ENCODE measurements around the gene MAGI1. TPM values are rescaled to one million over a fixed set of nuclear protein-coding genes. Genes with fewer than 3 reads are reported as not detected.

Gene MAGI1
- total RNA-seq, 2 donors from 2014 or later: 37.5 to 51.6 TPM

DNA sequence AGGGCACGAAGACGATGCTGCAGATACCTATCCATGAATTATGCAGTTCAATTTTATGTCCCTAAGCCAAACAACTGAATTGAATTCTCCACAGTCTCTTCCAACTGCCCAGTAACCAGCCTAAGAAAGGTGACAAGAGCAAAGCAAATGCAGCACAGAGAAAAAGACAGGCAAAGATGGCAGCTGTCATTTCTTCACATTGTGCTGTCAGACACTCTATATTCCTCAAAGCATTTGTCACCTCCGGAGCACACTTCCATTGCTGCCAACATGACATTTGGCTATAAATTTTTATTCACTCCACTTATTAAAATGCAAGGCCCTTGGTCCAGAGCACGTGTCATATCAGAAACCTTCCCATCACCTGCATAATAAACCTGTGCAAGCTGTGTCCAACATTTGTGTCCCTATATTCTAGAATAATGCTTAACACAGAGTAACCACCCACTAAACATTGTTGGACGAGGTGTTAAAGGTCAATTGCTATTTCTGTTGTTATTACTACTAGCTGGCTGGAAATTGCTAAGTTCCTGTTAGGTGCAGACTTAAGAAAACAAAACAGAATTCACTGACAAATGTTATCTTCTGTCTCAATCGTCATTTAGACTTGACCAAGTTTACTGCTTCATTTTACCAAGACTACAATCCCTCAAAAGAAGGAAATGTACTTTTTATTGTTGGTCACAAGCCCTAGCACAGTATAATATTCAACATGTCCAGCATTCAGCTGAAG lies 89.7 kb downstream of the MAGI1 start:
- Histone ChIP-seq H3K4me1 (replicated peaks) (peaks cover 8% of the 10 kb centered on the region), H3K36me3 (no peaks in the 10 kb centered on the region), H3K9me3 (no peaks in the 10 kb centered on the region), H3K27ac (peak overlapping the region in 1 of 2 donors; percentile 37), H3K27me3 (replicated peaks; ENCODE audit: insufficient read depth) (no peaks in the 10 kb centered on the region), H3K4me3 (no peak overlapping the region)
- DNase-seq (ENCODE audit: low spot score): no peak
- intact Hi-C loops (cut with DNase I): no loop called here
- WGBS: 36% methylated on average over 6 of the region's 6 CpGs
- peak; percentile 13 for TF ChIP-seq POLR2AphosphoS5 (IDR thresholded peaks at IDR 0.05)
- TF ChIP-seq POLR2A (IDR thresholded peaks at IDR 0.05): no peak

DNA sequence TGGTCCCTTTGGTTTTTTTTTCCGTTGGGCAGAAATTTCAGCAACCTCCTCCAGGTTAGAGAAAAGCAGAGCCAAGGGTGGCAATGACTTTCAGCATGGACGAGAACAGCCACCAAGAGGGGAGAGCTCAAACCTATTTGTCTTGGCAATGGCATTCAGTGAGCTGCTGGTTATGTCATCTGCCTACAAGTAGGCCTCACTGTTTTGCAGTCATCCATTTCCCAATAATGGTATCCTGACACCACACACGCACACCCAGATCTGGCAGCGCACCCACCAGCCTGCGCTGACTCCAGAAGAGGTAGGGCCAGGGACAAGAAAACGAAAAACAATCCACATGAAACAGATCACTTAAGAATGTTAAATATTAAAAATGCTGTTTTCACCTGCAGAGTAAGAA lies 92.3 kb downstream of the MAGI1 start:
- H3K4me1 ChIP-seq (replicated peaks): peaks cover 8% of the 10 kb centered on the region
- H3K36me3 ChIP-seq: no peaks in the 10 kb centered on the region
- WGBS: 66% methylated on average over 6 of the region's 6 CpGs
- H3K27ac ChIP-seq: peak overlapping the region in 1 of 2 donors; percentile 6
- no peaks in the 10 kb centered on the region for H3K27me3 ChIP-seq (replicated peaks; ENCODE audit: insufficient read depth)
- no peak for TF ChIP-seq POLR2A (IDR thresholded peaks at IDR 0.05)
- TF ChIP-seq, protein P1, sequence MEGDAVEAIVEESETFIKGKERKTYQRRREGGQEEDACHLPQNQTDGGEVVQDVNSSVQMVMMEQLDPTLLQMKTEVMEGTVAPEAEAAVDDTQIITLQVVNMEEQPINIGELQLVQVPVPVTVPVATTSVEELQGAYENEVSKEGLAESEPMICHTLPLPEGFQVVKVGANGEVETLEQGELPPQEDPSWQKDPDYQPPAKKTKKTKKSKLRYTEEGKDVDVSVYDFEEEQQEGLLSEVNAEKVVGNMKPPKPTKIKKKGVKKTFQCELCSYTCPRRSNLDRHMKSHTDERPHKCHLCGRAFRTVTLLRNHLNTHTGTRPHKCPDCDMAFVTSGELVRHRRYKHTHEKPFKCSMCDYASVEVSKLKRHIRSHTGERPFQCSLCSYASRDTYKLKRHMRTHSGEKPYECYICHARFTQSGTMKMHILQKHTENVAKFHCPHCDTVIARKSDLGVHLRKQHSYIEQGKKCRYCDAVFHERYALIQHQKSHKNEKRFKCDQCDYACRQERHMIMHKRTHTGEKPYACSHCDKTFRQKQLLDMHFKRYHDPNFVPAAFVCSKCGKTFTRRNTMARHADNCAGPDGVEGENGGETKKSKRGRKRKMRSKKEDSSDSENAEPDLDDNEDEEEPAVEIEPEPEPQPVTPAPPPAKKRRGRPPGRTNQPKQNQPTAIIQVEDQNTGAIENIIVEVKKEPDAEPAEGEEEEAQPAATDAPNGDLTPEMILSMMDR (IDR thresholded peaks at IDR 0.05): no peak
- TF ChIP-seq POLR2AphosphoS5 (IDR thresholded peaks at IDR 0.05): peak; percentile 24
- DNase-seq (ENCODE audit: low spot score): no peak
- intact Hi-C loops (cut with DNase I): no loop called here
- no peaks in the 10 kb centered on the region for H3K9me3 ChIP-seq
- H3K4me3 ChIP-seq: no peak overlapping the region

DNA sequence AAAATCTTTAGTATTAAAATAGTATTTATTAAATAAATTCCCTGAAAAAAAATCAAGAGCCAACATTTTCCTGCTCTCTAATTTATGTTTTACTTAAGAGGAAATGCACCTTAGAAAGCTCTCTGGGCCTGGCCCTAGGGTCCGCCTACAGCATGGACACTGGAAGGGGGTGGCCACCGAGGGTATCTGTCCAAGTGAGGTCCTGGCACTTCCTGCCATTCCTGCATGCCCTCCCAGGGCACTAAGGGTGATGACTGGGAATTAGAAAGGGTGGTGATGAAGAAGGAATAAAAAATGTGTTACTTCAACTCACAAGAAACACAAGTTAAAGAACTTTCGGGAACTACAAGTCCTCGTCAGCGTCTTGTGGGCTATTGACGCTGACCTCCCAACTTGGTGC lies 92.8 kb downstream of the MAGI1 start:
- H3K9me3 ChIP-seq: no peaks in the 10 kb centered on the region
- H3K27ac ChIP-seq: no peak overlapping the region
- no peak for TF ChIP-seq POLR2A (IDR thresholded peaks at IDR 0.05)
- no peak for TF ChIP-seq POLR2AphosphoS5 (IDR thresholded peaks at IDR 0.05)
- TF ChIP-seq, protein P1 (IDR thresholded peaks at IDR 0.05): no peak
- WGBS: 91% methylated on average over 6 of the region's 6 CpGs
- H3K36me3 ChIP-seq: no peaks in the 10 kb centered on the region
- H3K27me3 ChIP-seq (replicated peaks; ENCODE audit: insufficient read depth): no peaks in the 10 kb centered on the region
- H3K4me3 ChIP-seq: no peak overlapping the region
- no peak for DNase-seq (ENCODE audit: low spot score)
- H3K4me1 ChIP-seq (replicated peaks): peaks cover 8% of the 10 kb centered on the region
- intact Hi-C loops (cut with DNase I): no loop called here

DNA sequence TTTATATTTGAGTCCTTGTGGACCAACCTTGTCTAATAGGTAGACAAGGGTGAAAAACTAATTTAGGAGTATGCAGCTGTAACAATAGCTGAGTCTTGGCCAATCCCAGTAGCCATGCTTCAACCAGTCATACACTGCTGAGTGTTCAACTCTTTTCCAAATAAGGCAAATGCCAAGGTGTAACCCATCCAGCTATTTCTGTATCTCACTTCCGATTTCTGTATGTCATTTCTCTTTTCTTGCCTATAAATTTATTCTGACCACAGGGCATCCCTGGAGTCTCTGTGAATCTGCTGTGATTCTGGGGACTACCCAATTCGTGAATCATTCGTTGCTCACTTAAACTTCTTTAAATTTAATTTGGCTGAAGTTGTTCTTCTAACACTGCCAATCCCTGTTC lies 93.2 kb downstream of the MAGI1 start:
- H3K27ac ChIP-seq: no peak overlapping the region
- TF ChIP-seq POLR2A (IDR thresholded peaks at IDR 0.05) (no peak), POLR2AphosphoS5 (IDR thresholded peaks at IDR 0.05) (no peak)
- TF ChIP-seq, protein P1 (IDR thresholded peaks at IDR 0.05): no peak
- no peaks in the 10 kb centered on the region for H3K9me3 ChIP-seq
- intact Hi-C loops (cut with DNase I): no loop called here
- H3K36me3 ChIP-seq: no peaks in the 10 kb centered on the region
- no peaks in the 10 kb centered on the region for H3K27me3 ChIP-seq (replicated peaks; ENCODE audit: insufficient read depth)
- WGBS: 87% methylated on average over 3 of the region's 3 CpGs
- H3K4me3 ChIP-seq: no peak overlapping the region
- H3K4me1 ChIP-seq (replicated peaks): peaks cover 8% of the 10 kb centered on the region
- no peak for DNase-seq (ENCODE audit: low spot score)

DNA sequence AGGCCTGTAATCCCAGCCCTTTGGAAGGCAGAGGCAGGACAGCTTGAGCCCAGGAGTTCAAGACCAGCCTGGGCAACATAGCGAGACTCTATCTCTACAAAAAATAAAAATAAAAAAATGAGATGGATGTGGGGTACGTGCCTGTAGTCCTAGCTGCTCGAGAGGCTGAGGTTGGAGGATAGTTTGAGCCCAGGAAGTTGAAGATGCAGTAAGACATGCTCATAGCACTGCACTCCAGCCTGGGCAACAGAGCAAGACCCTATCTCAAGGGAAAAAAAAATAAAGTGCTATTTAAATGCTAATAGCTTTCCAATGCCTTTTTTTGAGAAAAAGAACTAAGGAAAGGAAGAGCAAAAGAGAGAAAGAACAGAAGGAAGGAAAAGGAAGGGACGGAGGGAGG lies 94.5 kb downstream of the MAGI1 start:
- peaks cover 8% of the 10 kb centered on the region for H3K4me1 ChIP-seq (replicated peaks)
- no peak for DNase-seq (ENCODE audit: low spot score)
- H3K27me3 ChIP-seq (replicated peaks; ENCODE audit: insufficient read depth): no peaks in the 10 kb centered on the region
- no peak overlapping the region for H3K27ac ChIP-seq
- H3K4me3 ChIP-seq: no peak overlapping the region
- H3K9me3 ChIP-seq: no peaks in the 10 kb centered on the region
- no peak for TF ChIP-seq POLR2A (IDR thresholded peaks at IDR 0.05)
- TF ChIP-seq, protein P1 (IDR thresholded peaks at IDR 0.05): no peak
- TF ChIP-seq POLR2AphosphoS5 (IDR thresholded peaks at IDR 0.05): no peak
- intact Hi-C loops (cut with DNase I): no loop called here
- 89% methylated on average over 4 of the region's 4 CpGs for WGBS
- no peaks in the 10 kb centered on the region for H3K36me3 ChIP-seq

Data from prostate gland (tissue), 2 donors.